Kidney epithelial cell (primary cell): ENCODE results near the gene PAK1. TPM values are rescaled to one million over a fixed set of nuclear protein-coding genes. Genes with fewer than 3 reads are reported as not detected.

ENCODE experiments used
- DNase-seq: peaks from one replicate; pipeline ENCODE4 v3.0.0-alpha.2; 2010; ENCODE audit warnings: low read depth
- H3K27me3 ChIP-seq: 2 replicates; pipeline ENCODE4 v1.6.0; 2011; ENCODE audit warnings: low read length; ENCODE audit not compliant: control insufficient read depth, insufficient read depth
- H3K36me3 ChIP-seq: 2 replicates; pipeline ENCODE4 v1.5.1; 2011; ENCODE audit warnings: low read length; ENCODE audit not compliant: control insufficient read depth, insufficient read depth
- H3K4me3 ChIP-seq: 2 replicates; pipeline ENCODE4 v1.5.1; 2011; ENCODE audit warnings: low read depth, mild to moderate bottlenecking, control low read depth, low read length
- total RNA-seq: library from RNA; depleted of rRNA; stranded (reverse); fragments of >200 nt; gene quantifications from 2 replicates; pipeline ENCODE4 v1.2.3, GENCODE V29; 2015
- TF ChIP-seq, protein P1 (sequence below): IDR thresholded peaks from 2 replicates; pipeline ENCODE4 v1.5.1; 2011; ENCODE audit warnings: mild to moderate bottlenecking, moderate library complexity, low read length, control low read depth, inconsistent platforms; ENCODE audit not compliant: insufficient read depth, poor library complexity, severe bottlenecking

Gene PAK1
- total RNA-seq, 1 donor from 2014 or later: 35.3 TPM

DNA sequence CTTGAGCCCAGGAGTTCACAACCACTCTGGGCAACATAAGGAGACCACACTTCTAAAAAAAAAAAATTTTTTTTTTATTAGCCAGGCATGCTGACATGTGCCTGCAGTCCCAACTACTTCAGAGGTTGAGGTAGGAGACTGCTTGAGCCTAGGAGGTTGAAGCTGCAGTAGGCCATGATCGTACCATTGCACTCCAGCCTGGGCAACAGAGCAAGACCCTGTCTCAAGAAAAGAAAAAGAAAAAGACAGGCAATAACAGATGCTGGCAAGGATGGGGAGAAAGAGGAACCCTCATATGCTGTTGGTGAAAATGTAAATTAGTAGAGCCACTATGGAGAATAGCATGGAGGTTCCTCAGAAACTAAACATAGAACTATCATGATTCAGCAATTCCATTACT lies 64.8 kb downstream of the PAK1 start:
- DNase-seq: no peak
- TF ChIP-seq, protein P1, sequence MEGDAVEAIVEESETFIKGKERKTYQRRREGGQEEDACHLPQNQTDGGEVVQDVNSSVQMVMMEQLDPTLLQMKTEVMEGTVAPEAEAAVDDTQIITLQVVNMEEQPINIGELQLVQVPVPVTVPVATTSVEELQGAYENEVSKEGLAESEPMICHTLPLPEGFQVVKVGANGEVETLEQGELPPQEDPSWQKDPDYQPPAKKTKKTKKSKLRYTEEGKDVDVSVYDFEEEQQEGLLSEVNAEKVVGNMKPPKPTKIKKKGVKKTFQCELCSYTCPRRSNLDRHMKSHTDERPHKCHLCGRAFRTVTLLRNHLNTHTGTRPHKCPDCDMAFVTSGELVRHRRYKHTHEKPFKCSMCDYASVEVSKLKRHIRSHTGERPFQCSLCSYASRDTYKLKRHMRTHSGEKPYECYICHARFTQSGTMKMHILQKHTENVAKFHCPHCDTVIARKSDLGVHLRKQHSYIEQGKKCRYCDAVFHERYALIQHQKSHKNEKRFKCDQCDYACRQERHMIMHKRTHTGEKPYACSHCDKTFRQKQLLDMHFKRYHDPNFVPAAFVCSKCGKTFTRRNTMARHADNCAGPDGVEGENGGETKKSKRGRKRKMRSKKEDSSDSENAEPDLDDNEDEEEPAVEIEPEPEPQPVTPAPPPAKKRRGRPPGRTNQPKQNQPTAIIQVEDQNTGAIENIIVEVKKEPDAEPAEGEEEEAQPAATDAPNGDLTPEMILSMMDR: no peak

DNA sequence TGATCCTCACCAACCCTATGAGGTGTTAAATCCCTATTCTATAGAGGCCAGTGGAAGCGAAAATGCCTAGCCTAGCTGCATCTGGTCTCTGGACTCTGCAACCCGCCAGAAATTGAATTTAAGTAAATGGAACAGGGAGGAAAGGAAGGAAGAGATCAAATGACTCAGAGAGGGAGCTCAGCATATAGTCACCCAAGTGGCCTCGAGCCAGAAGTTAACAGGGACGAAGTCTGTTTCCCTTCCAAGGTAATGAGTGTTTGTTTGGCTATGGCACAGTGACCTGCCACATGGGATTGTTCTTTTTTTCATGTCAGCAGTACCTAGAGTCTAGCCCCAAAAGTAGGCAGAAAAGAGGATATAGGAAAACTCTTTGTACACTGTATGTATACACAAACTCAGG lies 66.3 kb downstream of the PAK1 start:
- Histone ChIP-seq H3K36me3 (no peaks in the 10 kb centered on the region), H3K27me3 (no peaks in the 10 kb centered on the region), H3K4me3 (no peak overlapping the region)
- TF ChIP-seq, protein P1: no peak
- peak; percentile 55 for DNase-seq

More for the DNA sequence above, 64.8 kb downstream of the PAK1 start:
- Histone ChIP-seq H3K36me3 (no peaks in the 10 kb centered on the region), H3K27me3 (no peaks in the 10 kb centered on the region), H3K4me3 (no peak overlapping the region)

DNA sequence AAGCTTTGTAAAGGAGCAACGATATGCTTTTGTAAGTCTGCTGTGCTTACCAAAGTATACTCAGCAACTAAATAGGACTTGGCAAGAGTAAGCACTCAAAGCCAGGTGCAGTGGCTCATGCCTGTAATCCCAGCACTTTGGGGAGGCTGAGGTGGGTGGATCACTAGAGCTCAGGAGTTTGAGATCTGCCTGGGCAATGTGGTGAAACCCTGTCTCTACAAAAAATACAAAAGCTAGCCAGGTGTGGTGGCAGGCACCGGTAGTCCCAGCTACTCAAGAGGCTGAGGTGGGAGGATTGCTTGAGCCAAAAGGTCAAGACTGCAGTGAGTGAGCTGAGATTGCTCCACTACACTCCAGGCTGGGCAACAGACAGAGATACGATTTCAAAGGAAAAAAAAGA lies 67.5 kb downstream of the PAK1 start:
- Histone ChIP-seq H3K4me3 (no peak overlapping the region), H3K36me3 (no peaks in the 10 kb centered on the region), H3K27me3 (no peaks in the 10 kb centered on the region)
- TF ChIP-seq, protein P1: no peak
- no peak for DNase-seq

DNA sequence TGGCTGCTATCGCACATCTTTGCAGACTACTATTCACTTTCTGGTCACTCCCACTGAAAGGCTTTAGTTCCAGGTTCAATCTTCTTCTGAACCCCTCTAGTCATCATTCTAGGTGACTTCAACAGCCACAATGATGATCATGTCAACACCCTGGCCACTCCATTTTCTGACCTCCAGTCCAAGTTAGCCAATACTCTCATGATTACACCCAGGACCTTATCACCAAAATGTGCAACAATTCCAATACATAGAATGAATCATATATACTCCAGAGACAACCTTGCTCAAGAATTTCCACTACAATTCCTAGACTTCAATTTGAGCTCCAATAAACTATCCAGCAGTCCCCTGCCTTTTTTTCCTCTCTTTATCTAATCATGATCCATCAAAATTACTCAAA lies 70.7 kb downstream of the PAK1 start:
- no peak overlapping the region for H3K4me3 ChIP-seq
- no peaks in the 10 kb centered on the region for H3K36me3 ChIP-seq
- no peak for DNase-seq
- H3K27me3 ChIP-seq: no peaks in the 10 kb centered on the region
- TF ChIP-seq, protein P1: no peak

DNA sequence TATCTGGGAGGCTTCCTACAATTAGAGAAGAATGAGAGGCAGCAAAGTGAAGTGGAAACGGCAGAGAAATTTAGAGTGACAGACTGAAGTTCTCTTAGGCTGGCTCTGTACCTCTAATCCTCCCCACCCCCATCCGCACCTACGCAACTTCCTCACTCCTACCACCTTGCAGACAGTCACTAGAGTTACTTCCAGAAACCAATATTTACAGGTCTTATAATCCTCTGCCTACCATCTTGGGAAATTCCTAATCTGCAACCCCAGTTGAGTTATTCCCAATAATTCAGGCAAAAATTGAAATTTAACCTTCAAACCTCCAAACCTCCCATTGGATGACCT lies 71.7 kb downstream of the PAK1 start:
- Histone ChIP-seq H3K4me3 (no peak overlapping the region), H3K36me3 (no peaks in the 10 kb centered on the region), H3K27me3 (no peaks in the 10 kb centered on the region)
- TF ChIP-seq, protein P1: no peak
- no peak for DNase-seq

DNA sequence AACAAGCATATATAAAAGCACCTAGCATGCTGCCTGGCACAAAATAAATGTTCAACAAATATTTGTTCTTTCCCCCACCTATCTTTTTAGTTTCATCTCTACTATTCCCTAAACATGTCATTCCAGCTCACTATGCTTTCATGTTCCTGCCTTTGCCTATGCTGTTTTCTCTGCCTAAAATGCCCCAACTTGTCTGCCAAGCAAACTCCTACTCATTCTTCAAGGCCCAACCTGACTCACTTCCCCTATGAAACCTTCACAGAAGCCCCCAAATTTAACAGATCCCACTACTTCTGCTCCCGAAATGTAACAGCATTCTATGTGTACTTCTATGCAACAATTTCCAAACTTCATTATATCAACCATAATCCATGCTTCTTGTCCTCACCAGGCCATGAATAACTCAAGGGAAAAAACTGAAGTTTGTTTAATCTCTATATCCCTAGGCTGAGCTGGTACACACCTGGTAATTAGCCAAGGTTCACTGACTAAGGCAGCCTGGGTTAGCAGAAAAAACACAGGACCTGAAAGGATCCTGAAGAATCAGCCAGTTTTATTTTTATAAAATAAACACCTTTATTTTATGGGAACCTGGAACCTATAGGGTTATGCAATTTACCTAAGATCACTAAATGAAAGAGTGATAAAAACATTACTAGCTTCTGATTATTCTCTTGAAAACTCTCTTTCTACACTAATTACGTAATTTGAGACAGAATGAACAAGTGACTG lies 72.2 kb downstream of the PAK1 start:
- Histone ChIP-seq H3K27me3 (no peaks in the 10 kb centered on the region), H3K4me3 (no peak overlapping the region), H3K36me3 (no peaks in the 10 kb centered on the region)
- TF ChIP-seq, protein P1: no peak
- DNase-seq: no peak
